Measurements from ENCODE around the gene TCL1A.

GRCh38 chr14:95689441-95689840 lies 24.5 kb downstream of the TCL1A start:
- no peak for TF ChIP-seq EZH2phosphoT487 (IDR thresholded peaks at IDR 0.05; ENCODE audit: borderline replicate concordance)
- TF ChIP-seq, protein P1, sequence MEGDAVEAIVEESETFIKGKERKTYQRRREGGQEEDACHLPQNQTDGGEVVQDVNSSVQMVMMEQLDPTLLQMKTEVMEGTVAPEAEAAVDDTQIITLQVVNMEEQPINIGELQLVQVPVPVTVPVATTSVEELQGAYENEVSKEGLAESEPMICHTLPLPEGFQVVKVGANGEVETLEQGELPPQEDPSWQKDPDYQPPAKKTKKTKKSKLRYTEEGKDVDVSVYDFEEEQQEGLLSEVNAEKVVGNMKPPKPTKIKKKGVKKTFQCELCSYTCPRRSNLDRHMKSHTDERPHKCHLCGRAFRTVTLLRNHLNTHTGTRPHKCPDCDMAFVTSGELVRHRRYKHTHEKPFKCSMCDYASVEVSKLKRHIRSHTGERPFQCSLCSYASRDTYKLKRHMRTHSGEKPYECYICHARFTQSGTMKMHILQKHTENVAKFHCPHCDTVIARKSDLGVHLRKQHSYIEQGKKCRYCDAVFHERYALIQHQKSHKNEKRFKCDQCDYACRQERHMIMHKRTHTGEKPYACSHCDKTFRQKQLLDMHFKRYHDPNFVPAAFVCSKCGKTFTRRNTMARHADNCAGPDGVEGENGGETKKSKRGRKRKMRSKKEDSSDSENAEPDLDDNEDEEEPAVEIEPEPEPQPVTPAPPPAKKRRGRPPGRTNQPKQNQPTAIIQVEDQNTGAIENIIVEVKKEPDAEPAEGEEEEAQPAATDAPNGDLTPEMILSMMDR (IDR thresholded peaks at IDR 0.05 in 2 of 3, conservative IDR thresholded peaks at IDR 0.05 in 1 of 3; ENCODE audit: borderline replicate concordance in 1 of 3, insufficient read depth in 1 of 3, low read depth in 2 of 3, low read length in 2 of 3): no peak
- no peak for TF ChIP-seq EZH2 (IDR thresholded peaks at IDR 0.05)
- TF ChIP-seq JUND (IDR thresholded peaks at IDR 0.05): no peak
- TF ChIP-seq POLR2AphosphoS5 (IDR thresholded peaks at IDR 0.05; ENCODE audit: low read depth, low read length): no peak
- no peak for TF ChIP-seq FOSL1 (IDR thresholded peaks at IDR 0.05; ENCODE audit: low read depth)
- TF ChIP-seq CEBPB (IDR thresholded peaks at IDR 0.05; ENCODE audit: low read depth): no peak
- TF ChIP-seq TCF7L2 (IDR thresholded peaks at IDR 0.05; ENCODE audit: borderline replicate concordance, extremely low read depth, insufficient read depth, insufficient read length): no peak
- TF ChIP-seq YY1 (IDR thresholded peaks at IDR 0.05; ENCODE audit: extremely low read depth, insufficient replicate concordance, low read depth, low read length): no peak
- TF ChIP-seq SIN3A (IDR thresholded peaks at IDR 0.05; ENCODE audit: low read depth): no peak
- TF ChIP-seq, protein P2, sequence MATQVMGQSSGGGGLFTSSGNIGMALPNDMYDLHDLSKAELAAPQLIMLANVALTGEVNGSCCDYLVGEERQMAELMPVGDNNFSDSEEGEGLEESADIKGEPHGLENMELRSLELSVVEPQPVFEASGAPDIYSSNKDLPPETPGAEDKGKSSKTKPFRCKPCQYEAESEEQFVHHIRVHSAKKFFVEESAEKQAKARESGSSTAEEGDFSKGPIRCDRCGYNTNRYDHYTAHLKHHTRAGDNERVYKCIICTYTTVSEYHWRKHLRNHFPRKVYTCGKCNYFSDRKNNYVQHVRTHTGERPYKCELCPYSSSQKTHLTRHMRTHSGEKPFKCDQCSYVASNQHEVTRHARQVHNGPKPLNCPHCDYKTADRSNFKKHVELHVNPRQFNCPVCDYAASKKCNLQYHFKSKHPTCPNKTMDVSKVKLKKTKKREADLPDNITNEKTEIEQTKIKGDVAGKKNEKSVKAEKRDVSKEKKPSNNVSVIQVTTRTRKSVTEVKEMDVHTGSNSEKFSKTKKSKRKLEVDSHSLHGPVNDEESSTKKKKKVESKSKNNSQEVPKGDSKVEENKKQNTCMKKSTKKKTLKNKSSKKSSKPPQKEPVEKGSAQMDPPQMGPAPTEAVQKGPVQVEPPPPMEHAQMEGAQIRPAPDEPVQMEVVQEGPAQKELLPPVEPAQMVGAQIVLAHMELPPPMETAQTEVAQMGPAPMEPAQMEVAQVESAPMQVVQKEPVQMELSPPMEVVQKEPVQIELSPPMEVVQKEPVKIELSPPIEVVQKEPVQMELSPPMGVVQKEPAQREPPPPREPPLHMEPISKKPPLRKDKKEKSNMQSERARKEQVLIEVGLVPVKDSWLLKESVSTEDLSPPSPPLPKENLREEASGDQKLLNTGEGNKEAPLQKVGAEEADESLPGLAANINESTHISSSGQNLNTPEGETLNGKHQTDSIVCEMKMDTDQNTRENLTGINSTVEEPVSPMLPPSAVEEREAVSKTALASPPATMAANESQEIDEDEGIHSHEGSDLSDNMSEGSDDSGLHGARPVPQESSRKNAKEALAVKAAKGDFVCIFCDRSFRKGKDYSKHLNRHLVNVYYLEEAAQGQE (IDR thresholded peaks at IDR 0.05; ENCODE audit: low read depth): no peak
- no peak for TF ChIP-seq POLR2A (IDR thresholded peaks at IDR 0.05; ENCODE audit: borderline replicate concordance, extremely low read depth, insufficient read depth, insufficient read length)
- TF ChIP-seq EGR1 (IDR thresholded peaks at IDR 0.05; ENCODE audit: low read depth): no peak
- TF ChIP-seq ATF3 (IDR thresholded peaks at IDR 0.05): no peak

Measured in HCT116 (cell line).